ENCODE results near the gene SELENOS.

SELENOS gene

GRCh38 chr15:101276501-101277037 lies 716 bp downstream of the SELENOS start:
- peak in 1 of 2 experiments; percentile 22 for DNase-seq

- no peak for DNase-seq
Measured at GRCh38 chr15:101275018-101275417, 2.3 kb downstream of the SELENOS start.

DNA sequence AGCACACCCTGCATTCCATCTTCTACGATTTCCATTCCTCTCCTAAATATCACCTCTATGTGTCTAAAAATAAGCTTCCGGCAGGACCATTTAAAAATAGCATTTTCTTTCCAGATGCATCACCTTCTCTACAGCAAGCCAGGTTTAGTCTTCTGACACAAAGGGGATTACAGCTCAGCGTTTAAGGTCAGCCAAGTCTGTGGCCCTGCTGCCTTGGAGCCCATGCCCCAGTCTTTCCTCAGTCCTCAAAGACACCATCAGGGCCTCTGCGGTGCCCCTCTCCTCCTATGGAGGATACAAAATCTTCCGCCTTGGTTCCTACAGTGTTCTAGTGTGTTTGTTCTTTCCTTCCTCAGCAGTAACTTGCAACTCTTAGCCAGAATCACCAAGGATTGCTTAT lies 3.8 kb downstream of the SELENOS start:
- no peak for DNase-seq

GRCh38 chr15:101272584-101272983 lies 4.7 kb downstream of the SELENOS start:
- no peak for DNase-seq

DNA sequence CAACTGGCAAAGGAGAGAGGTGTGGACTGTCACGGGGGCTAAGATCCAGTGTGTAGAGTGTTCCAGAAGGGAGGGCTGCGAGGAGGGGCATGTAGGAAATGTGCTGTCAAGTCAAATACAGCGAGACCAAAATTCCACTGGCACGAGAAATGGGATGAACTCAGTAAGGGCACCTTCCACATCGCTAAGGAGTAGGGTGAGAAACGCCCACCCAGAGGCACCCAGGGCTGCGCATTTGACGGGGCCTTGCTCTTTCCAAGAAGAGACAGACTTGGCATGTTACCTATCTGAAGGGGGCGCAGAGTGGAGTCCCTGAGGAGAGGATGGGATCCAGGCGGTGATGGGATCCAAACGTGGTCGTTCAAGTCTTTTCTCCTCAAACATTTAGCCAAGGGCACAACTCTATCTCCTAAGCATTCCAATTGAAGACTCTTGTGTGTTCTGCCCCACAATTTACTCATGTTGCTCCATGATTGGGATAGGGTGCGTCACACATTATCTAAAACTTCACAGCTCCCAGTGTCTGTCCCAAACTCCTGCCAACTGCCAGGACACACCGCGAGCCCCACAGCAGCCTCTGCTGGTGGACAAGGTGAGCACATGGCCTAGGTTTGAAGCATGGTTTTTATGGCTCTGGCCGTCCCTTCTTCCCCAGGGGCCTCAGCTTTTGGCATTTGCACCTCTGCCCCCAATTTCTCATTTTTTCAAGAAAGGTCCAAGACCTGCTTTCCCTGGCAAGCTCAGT lies 7.6 kb downstream of the SELENOS start:
- DNase-seq = no peak

DNA sequence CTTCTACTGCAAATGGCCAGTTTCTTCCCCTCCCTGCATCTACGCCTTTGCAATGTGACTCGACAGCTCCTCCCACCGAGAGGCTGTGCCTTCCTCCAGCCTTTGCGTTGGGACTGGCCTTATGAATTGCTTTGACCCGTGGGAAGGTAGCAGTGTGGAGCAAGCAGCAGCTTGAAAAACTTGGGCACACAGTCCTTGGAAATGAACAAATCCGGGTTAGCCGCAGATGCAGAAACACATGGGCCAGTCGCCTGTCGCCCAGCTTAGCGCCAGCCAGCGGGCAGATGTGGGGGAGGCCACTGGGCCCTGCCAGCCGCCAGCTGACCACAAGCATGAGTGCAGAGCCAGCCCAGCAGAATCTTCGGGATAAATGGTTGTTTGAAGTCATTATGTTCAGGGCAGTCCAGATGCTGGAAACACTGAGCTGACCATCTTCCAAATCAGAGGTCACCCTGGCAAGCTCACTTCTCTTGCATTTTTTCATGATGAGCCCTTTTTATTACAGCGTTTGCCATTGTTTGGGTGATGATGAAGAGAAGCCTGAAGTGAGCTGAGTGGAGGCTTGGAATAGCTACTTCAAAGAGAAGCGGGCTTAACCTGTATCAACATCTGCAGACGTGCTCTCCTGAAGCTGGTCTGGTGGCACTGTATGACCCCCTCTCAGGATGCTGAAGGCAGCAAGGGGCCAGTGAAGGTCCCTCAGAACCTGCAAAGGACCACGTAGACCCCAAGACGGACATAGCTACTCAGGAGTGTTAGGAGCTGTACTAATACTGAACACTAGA lies 9.8 kb downstream of the SELENOS start:
- DNase-seq = no peak

DNA sequence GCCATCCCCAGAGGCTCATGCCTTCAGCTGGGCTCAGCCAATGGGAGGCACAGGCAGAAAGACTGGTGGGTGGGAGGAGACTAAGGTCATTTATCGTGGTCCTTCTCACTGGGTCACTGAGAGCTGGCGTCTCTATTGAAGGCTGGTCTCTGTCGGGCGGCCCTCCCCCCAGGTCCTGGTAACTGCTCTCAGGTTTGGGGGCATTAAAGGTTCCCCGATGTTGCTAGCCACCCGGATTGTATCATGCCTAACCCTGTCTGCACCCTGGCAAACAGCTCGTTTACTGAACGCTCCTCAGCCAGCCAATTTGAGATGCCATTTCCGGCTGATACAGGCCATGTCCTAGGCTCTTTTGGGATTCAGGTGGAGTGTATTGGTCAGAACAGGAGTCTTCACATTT lies 10.5 kb downstream of the SELENOS start:
- DNase-seq = no peak

GRCh38 chr15:101266034-101266433 lies 11.3 kb downstream of the SELENOS start:
- DNase-seq = no peak

DNA sequence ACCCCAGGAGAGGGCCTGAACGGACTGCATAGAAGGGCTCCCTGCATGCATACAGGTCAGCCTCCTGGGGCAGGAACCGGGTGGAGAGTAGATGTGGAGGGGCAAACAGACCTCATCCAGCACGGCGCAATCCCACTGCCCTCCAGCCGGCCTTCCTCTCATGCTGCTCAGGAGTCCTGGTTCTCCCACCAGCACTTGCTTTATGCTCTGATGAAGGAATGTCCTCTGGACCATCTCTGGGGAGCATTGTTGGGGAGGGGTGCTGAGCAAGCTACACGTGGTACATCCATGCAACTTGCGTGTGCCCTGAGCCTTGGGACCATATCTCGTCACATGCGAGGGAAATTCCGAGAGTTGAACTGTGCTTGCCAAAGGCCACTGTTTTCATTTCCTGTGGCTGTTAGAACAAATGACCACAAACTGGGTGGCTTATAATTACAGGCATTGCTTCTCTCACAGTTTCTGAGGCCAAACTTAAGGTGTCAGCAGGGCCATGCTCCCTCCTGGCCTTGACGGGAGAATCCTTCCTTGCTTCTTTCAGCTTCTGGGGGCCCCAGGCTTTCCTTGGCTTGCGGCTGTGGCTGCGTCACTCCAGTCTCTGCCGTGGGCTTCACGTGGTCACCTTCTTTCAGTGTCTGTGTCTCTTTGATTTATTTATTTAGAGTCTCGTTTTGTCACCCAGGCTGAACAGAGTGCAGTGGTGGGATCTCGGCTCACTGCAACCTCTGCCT lies 12.2 kb downstream of the SELENOS start:
- DNase-seq = no peak

DNA sequence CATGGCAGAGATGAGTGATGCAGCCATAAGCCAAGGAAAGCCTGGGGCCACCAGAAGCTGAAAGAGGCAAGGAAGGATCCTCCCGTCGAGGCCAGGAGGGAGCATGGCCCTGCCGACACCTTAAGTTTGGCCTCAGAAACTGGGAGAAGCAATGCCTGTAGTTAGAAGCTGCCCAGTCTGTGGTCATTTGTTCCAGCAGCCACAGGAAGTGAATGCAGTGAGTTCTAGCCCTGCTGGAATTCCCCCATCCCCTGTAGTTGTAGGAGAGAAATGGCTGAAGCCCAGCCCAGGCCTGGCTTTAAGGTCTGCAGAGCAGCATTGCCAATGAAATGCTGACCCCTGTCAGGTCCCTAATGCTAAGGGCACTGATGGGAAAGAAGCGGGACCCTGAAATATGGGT lies 13.3 kb downstream of the SELENOS start:
- DNase-seq = no peak

DNA sequence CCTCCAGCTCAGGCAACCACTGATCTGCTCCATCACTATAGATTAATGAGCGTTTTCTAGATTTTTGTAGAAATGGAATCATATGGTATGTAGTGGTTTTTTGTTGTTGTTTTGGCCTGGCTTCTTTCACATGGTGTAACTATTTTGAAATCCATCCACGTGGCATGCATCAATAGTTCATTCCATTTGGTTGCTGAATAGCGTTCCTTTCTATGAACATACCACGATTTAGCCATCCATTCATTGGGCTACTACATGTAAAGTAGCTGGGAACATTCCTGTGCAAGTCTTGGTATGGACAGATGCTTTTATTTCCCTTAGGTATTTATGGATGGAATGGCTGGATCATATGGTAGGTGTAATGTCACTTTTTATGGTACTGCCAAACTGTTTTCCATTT lies 14.7 kb downstream of the SELENOS start:
- DNase-seq = no peak

DNA sequence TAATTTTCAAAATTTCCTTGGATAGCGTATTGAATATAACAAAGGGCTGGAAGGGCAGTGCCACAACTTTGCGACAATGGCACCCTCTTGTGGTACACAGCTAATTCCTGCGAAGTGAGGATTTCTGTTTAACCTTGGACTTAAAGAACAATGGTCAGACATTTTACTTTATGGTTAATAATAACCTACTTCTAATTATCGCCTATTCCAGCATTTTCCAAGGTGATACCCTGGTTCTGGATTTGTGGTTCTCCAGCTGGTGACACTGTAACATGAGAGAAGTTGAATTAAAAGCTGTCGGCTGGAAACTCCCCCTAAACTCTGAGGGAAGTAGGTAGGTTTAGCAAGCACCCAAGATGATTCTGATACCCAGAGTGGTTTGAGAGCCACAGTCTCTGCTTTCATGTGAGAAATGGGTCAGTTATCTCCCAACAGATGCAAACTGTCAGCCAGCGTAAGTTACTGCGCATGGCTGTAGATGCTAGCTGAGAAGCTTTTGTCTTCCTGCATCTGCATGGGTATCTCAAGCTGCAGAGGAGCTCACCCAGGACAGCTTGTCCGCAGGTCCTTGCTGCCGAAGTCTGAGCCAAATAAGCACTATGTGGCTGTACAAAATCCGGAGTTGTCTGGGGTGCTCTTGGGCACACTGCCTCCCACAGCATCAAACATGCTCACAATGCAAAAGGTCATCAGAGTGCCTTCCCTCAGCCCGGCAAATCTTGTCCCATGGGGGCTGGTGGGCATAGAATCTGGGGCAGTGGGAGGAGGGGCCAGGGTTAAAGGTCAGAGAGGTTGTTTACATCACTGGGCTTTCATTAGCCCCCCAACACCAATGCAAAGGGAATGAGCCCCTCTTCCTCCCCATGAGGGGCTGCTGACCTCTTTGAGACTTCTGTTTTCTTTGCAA lies 18.8 kb downstream of the SELENOS start:
- peak; percentile 61 to 66 for DNase-seq

- DNase-seq = peak; percentile 68 to 70
Measured at GRCh38 chr15:101256757-101257156, 20.5 kb downstream of the SELENOS start.

DNA sequence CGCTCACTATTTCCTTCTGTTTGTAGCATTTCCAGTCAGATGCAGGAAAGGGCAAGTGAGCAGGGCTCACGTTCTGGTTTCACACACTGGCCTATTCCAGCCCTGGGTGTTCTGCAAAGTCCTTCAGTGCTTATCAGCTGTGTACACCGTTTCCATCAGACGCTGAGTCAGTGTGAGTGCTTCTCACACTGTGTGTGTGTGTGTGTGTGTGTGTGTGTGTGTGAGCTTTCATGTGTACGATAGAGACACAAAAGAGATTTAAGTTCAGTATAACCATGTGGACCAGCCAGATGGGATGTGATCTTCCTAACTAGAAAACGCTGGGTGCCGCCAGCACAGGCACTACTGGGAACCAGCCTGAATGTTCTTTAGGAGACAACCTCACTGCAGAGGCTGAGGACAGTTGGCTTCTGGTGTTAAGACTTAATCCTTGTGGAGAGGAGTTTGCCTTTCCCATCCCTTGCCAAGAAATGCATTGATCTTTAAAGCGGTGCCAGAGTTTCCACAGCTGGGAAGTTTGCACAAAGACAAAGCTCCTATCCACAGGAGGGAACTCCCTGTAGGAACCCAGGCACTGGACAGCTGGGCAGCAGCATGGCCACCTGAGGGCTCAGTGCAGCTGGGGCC lies 21.6 kb downstream of the SELENOS start:
- no peak for DNase-seq

DNA sequence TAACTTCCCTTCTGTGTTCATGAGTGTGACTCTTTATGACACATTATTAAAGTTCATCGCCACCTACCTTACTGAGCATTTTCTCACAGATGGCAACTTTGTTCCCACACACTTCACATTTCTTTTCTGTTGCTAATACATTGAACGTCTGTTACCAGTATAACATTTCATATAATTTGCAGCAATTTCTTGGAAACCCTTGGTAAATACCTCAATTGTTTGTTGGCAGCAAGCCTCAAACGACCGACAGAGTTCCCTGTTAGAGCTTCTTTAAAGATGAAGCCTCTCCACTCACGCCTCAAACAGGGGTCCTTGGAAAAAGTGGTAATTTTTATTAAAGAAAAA lies 22.3 kb downstream of the SELENOS start:
- no peak for DNase-seq

DNA sequence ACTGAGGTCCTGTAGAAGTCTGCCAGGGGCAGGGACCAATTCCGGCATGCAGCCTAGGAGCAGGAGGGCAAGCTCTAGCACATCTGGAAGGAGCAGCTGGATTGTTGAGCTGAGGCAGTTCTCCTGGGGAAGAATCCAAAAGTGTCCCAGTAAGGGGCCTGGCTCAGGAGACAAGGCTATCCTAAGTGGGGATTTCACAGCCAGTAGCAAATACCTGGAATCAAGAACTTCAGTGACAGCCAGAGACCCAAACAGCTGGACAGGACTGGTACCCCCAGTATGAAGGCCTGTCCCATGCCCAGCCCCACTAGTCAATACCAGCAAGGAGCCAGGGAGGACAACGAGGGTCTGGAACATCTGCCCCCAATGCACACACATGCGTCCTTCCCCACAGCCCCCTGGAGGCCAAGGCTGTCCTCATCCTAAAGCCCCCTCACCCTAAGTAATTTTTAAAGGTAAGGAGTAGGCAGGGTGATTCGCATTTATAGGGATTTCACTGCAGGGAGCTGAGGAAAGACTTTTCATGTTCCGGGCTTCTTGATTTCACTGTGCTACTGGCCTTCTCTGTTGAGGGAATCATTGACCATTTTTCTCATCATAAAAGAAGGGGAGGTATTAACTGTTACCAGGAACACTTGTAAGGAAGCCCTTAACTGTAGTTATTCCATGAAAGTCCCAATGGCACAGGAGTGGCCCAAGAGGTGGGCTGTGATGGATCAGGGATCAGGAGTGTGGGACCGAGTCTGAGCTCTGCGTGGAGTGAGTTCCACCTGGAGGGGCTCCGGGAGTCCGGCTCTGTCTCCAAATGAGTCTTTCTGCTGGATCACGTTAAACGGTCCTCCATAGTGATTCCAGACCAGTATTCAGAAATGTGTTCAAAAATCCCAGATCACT lies 22.9 kb downstream of the SELENOS start:
- no peak for DNase-seq

DNA sequence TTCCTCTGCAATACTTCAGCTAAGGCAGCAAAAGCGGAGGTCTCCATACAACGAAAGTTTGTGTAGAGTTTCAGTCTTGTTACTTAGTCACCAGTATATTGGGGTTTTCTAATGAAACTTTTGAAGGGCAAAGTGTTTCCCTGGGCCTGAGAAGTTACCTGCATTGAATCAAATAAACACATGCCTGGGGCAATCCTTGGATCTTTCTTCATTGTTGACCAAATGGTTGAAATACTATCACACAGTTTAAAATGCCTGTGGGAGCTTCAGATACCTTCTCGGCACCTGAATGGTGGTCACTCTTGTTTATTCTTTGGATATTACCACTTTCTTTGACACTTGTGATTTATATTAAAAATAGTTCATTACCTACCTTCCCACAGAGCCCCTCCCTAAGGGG lies 24.4 kb downstream of the SELENOS start:
- no peak for DNase-seq

DNA sequence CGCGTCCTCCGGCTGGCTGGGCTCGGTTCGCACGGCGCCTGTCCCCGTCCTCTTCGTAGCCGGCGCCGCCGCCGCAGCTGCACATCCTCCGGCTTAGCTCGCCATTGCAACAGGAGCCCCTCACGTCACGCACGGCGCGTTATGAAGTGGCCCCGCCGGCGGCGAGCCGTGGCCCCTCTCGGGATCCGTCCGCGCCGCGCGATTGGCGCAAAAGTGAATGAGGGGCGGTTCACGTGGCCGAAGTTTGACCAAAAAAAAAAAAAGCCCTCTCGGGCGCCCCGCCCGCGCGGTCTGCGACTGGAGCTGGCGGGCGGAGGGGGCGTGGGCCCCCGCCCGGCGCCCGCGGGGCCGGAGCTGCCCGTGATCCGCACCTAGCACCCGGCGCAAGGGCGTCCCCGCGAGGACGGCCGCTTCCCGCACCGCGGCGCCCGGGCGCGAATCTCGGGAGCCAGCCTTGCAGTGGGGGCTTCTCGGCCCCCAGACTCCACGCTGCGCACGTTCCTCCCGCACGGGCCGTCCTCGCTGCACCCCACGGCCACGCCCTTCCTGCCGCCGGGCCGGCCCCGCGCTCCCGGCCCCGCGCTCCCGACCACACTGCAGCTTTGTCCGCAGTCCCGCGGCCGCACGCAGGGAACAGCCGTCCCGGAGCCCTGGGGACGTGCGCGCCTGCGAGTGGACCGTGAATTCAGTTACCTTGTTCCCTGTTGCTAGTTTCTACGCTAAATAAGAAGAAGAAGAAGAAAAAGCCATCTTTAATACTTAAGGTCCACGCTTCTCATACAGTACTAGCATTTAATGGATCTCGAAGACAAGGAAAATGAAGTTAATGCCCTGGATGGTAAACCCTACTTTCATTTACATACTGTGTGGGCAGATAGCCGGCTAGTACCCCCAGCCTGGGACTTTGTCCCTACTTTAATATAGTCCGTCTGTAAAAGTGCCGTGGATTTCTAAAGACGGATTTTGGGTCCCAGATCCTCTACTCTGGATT lies 25.2 kb downstream of the SELENOS start, which contains the start of gene CHSY1:
Gene CHSY1, minus strand, starts transcription at position 219 of the 991 bp plus-strand sequence. CDS start 592 bp downstream, outside the sequence.
- DNase-seq = peak; percentile 78 to 87

All from AML-193 (cell line).